GM23338 (cell line): ENCODE data around the gene ABR. TPM values are rescaled to one million over a fixed set of nuclear protein-coding genes. Genes with fewer than 3 reads are reported as not detected.

Experiments used
- ATAC-seq: fragments of 200-7000 bp; cut with Tn5 transposase; 3 replicates; pipeline ENCODE4 v1.9.1; 2020
- DNase-seq: peaks from one replicate; pipeline ENCODE4 v3.0.0-alpha.2; 2015; ENCODE audit warnings: low spot score
- H2AFZ ChIP-seq: fragments of 200-600 bp; sonication (generic); 2 replicates; pipeline ENCODE4 v1.8.0; 2016; ENCODE audit warnings: antibody characterized with exemption, mild to moderate bottlenecking, moderate library complexity
- H3F3A ChIP-seq: fragments of 200-600 bp; sonication (generic); replicated peaks from 2 replicates; pipeline ENCODE4 v1.8.0; 2017; ENCODE audit warnings: antibody characterized with exemption, mixed run types, low read depth
- H3K27ac ChIP-seq: fragments of 200-600 bp; sonication (generic); 2 replicates; pipeline ENCODE4 v1.6.1; 2016; ENCODE audit warnings: low read depth
- H3K27me3 ChIP-seq: fragments of 200-600 bp; sonication (generic); 2 replicates; pipeline ENCODE4 v1.8.0; 2016; ENCODE audit warnings: mild to moderate bottlenecking, mixed run types, moderate library complexity; ENCODE audit not compliant: insufficient read depth
- H3K36me3 ChIP-seq: fragments of 200-600 bp; sonication (generic); 2 replicates; pipeline ENCODE4 v1.8.0; 2016; ENCODE audit warnings: mild to moderate bottlenecking; ENCODE audit not compliant: insufficient read depth
- H3K4me1 ChIP-seq: fragments of 200-600 bp; sonication (generic); 2 replicates; pipeline ENCODE4 v1.8.0; 2016; ENCODE audit warnings: mild to moderate bottlenecking, moderate library complexity; ENCODE audit not compliant: insufficient read depth
- H3K4me2 ChIP-seq: fragments of 200-600 bp; sonication (generic); 2 replicates; pipeline ENCODE4 v1.7.1; 2017; ENCODE audit warnings: mixed run types
- H3K4me3 ChIP-seq: fragments of 200-600 bp; sonication (generic); 2 replicates; pipeline ENCODE4 v1.6.1; 2016; ENCODE audit warnings: mixed run types
- H3K79me2 ChIP-seq: fragments of 200-600 bp; sonication (generic); replicated peaks from 2 replicates; pipeline ENCODE4 v1.8.0; 2017; ENCODE audit warnings: mild to moderate bottlenecking; ENCODE audit not compliant: insufficient read depth
- H3K9me2 ChIP-seq: fragments of 200-600 bp; sonication (generic); 2 replicates; pipeline ENCODE4 v1.8.0; 2017; ENCODE audit not compliant: insufficient read depth
- H4K20me1 ChIP-seq: fragments of 200-600 bp; sonication (generic); replicated peaks from 2 replicates; pipeline ENCODE4 v1.8.0; 2017; ENCODE audit warnings: mild to moderate bottlenecking; ENCODE audit not compliant: insufficient read depth
- H3K27ac Mint-ChIP-seq: 2 replicates; pipeline ENCODE4 v1.8.0; 2020; ENCODE audit warnings: inconsistent platforms, mild to moderate bottlenecking, moderate library complexity, mixed read lengths
- H3K27me3 Mint-ChIP-seq: 3 replicates; pipeline ENCODE4 v1.8.0; 2022; ENCODE audit warnings: low read depth, mild to moderate bottlenecking, moderate library complexity, mixed read lengths, inconsistent platforms; ENCODE audit not compliant: insufficient read depth, poor library complexity
- H3K36me3 Mint-ChIP-seq: 3 replicates; pipeline ENCODE4 v1.8.0; 2021; ENCODE audit warnings: low read depth, mild to moderate bottlenecking, inconsistent platforms, moderate library complexity, mixed read lengths
- H3K4me1 Mint-ChIP-seq: 3 replicates; pipeline ENCODE4 v1.8.0; 2020; ENCODE audit warnings: mild to moderate bottlenecking, inconsistent platforms, mixed read lengths
- H3K4me3 Mint-ChIP-seq: 3 replicates; pipeline ENCODE4 v1.8.0; 2021; ENCODE audit warnings: moderate library complexity, mild to moderate bottlenecking, inconsistent platforms, mixed read lengths
- H3K9me3 Mint-ChIP-seq: 3 replicates; pipeline ENCODE4 v1.8.0; 2020; ENCODE audit warnings: moderate library complexity, mild to moderate bottlenecking, inconsistent platforms, mixed read lengths
- CREB1 ChIP-seq: fragments of 250-450 bp; sonication (Bioruptor Pico); IDR thresholded peaks from 2 replicates; pipeline ENCODE4 v1.5.0; 2020; ENCODE audit warnings: low read depth, mild to moderate bottlenecking, moderate library complexity
- CTCF ChIP-seq, 2 experiments: fragments of 200-600 bp in 1 of 2; sonication (generic) in 1 of 2; conservative IDR thresholded peaks; 2 replicates each; pipeline versions ENCODE4 v1.5.1 to v1.6.1; 2016 to 2017; ENCODE audit warnings: antibody characterized with exemption in 2 of 2, low read depth in 2 of 2, mild to moderate bottlenecking in 2 of 2, moderate library complexity in 1 of 2
- ETS1 ChIP-seq: IDR thresholded peaks from 2 replicates; pipeline ENCODE4 v1.6.1; 2016; ENCODE audit warnings: antibody characterized with exemption
- EZH2 ChIP-seq: fragments of 200-600 bp; sonication (generic); IDR thresholded peaks from one replicate; pipeline ENCODE4 v1.8.0; 2017; ENCODE audit warnings: antibody characterized with exemption, mild to moderate bottlenecking, low read depth; ENCODE audit not compliant: unreplicated experiment
- EZH2phosphoT487 ChIP-seq: fragments of 200-600 bp; sonication (generic); IDR thresholded peaks from one replicate; pipeline ENCODE4 v1.8.1; 2018; ENCODE audit warnings: antibody characterized with exemption; ENCODE audit not compliant: unreplicated experiment
- JUNB ChIP-seq: IDR thresholded peaks from one replicate; pipeline ENCODE4 v1.6.1; 2016; ENCODE audit warnings: antibody characterized with exemption; ENCODE audit not compliant: unreplicated experiment
- NANOG ChIP-seq: IDR thresholded peaks from 2 replicates; pipeline ENCODE4 v1.6.1; 2016; ENCODE audit warnings: antibody characterized with exemption, borderline replicate concordance
- POLR2AphosphoS5 ChIP-seq: IDR thresholded peaks from 2 replicates; pipeline ENCODE4 v1.6.1; 2016; ENCODE audit warnings: antibody characterized with exemption, low read depth
- REST ChIP-seq: IDR thresholded peaks from one replicate; pipeline ENCODE4 v1.6.1; 2018; ENCODE audit warnings: antibody characterized with exemption; ENCODE audit not compliant: unreplicated experiment
- STAT1 ChIP-seq: IDR thresholded peaks from one replicate; pipeline ENCODE4 v1.6.1; 2016; ENCODE audit warnings: antibody characterized with exemption; ENCODE audit not compliant: unreplicated experiment
- ZNF114 ChIP-seq: fragments of 250-450 bp; sonication (Bioruptor Pico); IDR thresholded peaks from 2 replicates; pipeline ENCODE4 v1.5.0; 2020; ENCODE audit warnings: mild to moderate bottlenecking, moderate library complexity
- ZNF331 ChIP-seq: fragments of 250-450 bp; sonication (Bioruptor Pico); IDR thresholded peaks from 2 replicates; pipeline ENCODE4 v1.5.0; 2020; ENCODE audit warnings: low read depth, mild to moderate bottlenecking, moderate library complexity
- ZNF462 ChIP-seq: fragments of 250-450 bp; sonication (Bioruptor Pico); IDR thresholded peaks from 2 replicates; pipeline ENCODE4 v1.5.0; 2020; ENCODE audit warnings: mild to moderate bottlenecking, moderate library complexity
- polyA plus RNA-seq: library from polyadenylated mRNA; unstranded; fragments of >200 nt; fragmentation: Nextera tagmentation; extraction: Ambion mirVana; gene quantifications from 2 replicates; pipeline ENCODE4 v1.2.1, GENCODE V29; 2016
- total RNA-seq: library from RNA; depleted of rRNA; stranded (reverse); fragments of >200 nt; shearing (Covaris generic); gene quantifications from 2 replicates; pipeline ENCODE4 v1.2.3, GENCODE V29; 2014

The ABR gene
- total and polyA plus RNA-seq, 2 experiments from 2014 or later, result 15.0 to 27.7 TPM

GRCh38 chr17:1071103-1071825 lies 108.5 kb downstream of the ABR start:
- no peak for DNase-seq
- Histone ChIP-seq H3F3A (no peaks in the 10 kb centered on the region), H4K20me1 (no peaks in the 10 kb centered on the region), H3K4me1 (no peaks in the 10 kb centered on the region), H3K27me3 (no peaks in the 10 kb centered on the region), H3K4me2 (no peak overlapping the region), H3K27ac (no peak overlapping the region), H3K9me2 (no peaks in the 10 kb centered on the region), H3K79me2 (no peaks in the 10 kb centered on the region), H3K4me3 (no peak overlapping the region), H3K36me3 (no peaks in the 10 kb centered on the region), H2AFZ (no peak overlapping the region)
- Mint-ChIP-seq H3K4me3 (no peak overlapping the region), H3K9me3 (peaks cover 6% of the 10 kb centered on the region), H3K27me3 (peaks cover 4% of the 10 kb centered on the region), H3K4me1 (peaks cover 11% of the 10 kb centered on the region; the same call in 2 of the 3 replicates), H3K36me3 (peaks cover 24% of the 10 kb centered on the region), H3K27ac (no peak overlapping the region)
- TF ChIP-seq EZH2 (no peak), ZNF331 (CRISPR knock-in tag) (no peak), CREB1 (CRISPR knock-in tag) (no peak), JUNB (no peak), REST (no peak), ZNF114 (CRISPR knock-in tag) (no peak), POLR2AphosphoS5 (no peak), STAT1 (no peak), NANOG (no peak), EZH2phosphoT487 (no peak), CTCF (conservative IDR thresholded peaks at IDR 0.05; ENCODE audit: low read depth in 2 of 2) (no peak), ZNF462 (no peak), ETS1 (no peak)
- ATAC-seq, result no peak
